ENCODE data around the gene MED28.
A peak's percentile ranks its signal among the peaks of the same experiment; 100 is the strongest.

The MED28 gene

DNA sequence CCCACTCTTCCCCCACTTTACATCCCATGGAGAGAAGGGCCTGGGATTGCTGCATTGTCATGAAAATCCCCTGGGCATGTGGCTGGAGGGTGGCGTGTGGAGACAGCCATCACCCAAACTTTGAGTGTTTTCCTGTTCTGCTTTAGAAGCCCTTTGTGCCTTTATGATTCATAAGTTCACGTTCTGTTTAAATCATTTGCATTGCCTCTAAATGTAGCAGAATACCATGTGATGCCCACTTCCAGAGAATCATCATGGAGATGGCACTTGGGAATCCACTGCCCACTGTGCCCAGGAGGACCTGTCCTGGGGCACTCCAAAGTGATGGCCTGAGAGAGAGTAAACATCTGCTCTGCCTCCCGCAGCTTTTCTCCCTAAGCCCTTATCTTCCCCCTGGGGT lies 52.8 kb downstream of the MED28 start:
- DNase-seq (ENCODE audit: low spot score) = no peak

DNA sequence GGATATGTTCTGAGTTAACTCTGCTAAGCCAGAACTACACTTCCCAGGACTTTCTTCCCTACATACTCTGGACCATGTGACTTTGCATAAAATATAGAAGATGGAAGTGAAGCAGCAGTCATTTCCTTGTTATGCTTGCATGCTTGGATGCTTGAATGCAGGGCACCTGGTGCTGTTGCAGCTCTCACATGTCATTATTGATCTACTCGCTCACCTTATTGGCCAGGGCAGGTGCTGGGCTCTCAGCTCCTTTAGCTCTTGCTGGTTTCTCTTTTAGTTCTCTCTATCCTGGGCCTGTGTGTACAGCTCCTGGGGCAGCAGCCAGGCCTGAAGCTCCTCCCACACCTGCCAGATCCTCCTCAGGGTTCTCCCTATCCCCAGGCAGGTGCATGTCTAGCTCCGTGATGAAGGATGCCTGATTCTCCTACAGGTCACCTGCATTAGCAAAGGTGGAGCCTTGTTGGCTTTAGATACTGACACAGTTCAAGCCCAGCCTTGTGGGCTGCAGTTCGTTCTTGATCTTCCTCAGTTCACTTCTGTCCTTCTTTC lies 53.3 kb downstream of the MED28 start:
- DNase-seq (ENCODE audit: low spot score) = peak; percentile 39

DNA sequence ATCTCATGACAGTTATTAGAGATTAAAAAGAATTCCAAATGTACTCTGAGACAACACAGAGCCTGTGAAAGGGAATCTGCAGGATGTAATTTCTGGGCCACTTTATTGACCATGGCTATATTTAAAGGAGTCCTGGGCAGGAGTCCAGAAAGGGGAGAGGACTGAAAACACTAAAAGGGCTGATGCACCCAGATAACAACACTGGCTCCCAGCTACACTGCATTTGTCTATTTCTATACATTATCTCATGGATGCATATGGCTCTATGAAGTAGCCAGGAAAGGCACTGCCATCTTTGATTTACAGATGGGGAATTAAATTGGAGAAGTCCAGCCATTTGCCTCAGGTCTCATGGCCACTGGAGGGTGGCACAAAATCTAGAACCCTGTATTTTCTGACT lies 56.0 kb downstream of the MED28 start:
- DNase-seq (ENCODE audit: low spot score) = no peak

DNA sequence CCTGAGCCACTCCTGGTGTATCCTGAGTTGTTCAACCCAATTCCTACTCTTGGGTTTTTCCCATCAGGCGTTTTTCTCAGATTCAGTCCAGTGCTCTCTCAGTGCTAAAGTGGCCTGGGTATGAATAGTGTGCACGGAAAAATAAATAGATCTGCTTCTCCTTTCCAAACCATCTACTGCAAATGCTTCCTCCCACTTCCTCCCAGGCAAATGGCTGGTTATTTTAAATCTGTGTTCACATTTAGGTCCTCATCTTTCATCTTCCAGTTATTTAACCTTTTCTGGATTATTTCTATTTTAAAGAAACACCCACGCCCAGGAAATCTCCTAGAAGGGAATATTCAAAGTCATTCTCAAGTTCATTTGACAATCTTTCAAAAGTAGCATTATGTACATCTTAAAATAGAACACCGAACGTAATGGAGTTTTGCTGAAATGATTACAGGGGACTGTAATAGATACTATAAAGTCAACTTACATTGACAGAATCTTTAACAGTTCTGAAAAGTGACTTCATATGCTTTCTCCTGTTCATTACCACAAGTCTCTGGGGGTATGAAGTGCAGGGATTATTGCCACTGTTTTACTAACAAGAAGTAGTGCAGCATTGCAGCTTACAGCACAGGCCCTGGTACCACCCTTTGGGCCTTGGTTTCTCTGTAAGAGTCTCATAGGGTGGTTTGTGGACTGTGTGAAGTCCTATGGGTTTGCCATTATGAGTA lies 66.3 kb downstream of the MED28 start:
- no peak for DNase-seq (ENCODE audit: low spot score)

DNA sequence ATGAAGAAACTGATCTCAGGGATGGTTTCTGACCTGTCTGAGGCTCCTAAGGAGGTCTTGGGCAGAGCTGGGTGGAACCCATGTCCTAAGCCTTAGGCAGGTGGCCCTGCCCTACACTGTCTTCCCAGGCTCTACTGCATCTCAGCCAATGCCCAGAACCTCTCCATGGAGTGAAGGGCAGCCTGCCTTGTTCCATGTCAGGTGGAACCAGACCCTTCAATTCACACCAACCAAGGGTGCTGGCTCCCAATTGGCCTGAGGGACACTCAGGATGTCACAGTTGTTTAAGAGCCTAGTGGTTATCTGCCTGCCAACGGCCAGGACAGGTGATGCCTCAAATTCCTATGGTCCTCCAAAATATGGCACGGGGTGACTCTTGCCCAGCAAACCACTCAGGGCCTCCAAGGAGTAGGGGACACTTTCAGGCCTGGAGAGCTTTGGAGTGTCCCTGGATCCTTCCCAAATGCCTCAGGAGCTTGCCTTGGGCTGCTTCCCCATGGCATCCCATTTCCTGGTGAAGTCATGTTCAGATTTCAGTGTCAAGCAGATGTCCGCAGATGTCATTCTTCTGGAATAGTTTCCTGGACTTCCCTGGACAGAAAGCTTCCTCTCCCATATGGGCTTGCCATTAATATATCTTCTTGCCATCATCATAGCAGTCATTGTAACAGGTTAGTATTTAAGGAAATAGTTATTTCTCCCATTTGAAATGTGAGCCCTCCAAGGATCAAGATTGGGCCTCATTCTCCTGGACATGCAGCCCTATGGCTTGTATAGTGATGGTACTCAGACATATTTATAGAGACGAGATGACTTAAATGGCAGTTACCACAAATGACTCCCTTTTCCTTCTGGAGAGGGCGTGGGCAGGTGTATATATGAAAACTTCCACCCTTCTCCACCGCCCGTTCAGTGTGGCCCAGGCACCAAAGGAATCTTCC lies 67.1 kb downstream of the MED28 start:
- no peak for DNase-seq (ENCODE audit: low spot score)

DNA sequence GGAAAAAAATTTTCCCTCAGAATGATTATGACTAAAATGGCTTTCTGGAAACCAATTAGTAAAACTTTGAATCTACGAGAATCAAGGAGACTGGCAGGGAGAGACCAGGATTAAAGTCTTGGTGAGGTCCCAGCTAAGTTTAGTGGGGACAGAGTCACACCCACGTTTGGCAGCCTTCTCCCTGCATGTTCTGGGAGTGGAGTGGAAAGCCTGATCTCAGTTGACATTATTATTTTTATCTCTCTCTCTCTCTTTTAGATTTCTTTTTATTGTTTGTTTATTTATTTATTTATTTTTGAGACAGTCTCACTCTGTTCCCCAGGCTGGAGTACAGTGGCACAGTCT lies 67.8 kb downstream of the MED28 start:
- DNase-seq (ENCODE audit: low spot score) = no peak

All from germinal center (tissue), 1 donor.